Measurements from ENCODE around the gene SLC2A13. TPM values are rescaled to one million over a fixed set of nuclear protein-coding genes. Genes with fewer than 3 reads are reported as not detected.

The SLC2A13 gene
- polyA plus RNA-seq, 1 donor (not counting 4 experiments of a cell fraction or from before 2014, with no cell fraction given): 1.1 TPM

GRCh38 chr12:39875721-39876120 lies 230.2 kb downstream of the SLC2A13 start:
- Histone ChIP-seq H3K36me3 (ENCODE audit: control insufficient read depth in 2 of 2, extremely low read depth in 1 of 2, insufficient read depth in 2 of 2, low read length in 2 of 2) (no peaks in the 10 kb centered on the region), H3K79me2 (ENCODE audit: control insufficient read depth, insufficient read depth, low read length) (no peaks in the 10 kb centered on the region), H3K27ac (ENCODE audit: control insufficient read depth, insufficient read depth, low read length) (no peak overlapping the region), H3K9ac (ENCODE audit: control insufficient read depth, extremely low read depth, insufficient read depth, low read length) (no peak overlapping the region), H2AFZ (ENCODE audit: control insufficient read depth, low read length) (no peak overlapping the region), H3K9me1 (ENCODE audit: control insufficient read depth, extremely low read depth, insufficient read depth, low read length) (no peaks in the 10 kb centered on the region), H3K9me3 (ENCODE audit: control insufficient read depth, low read depth, low read length) (no peaks in the 10 kb centered on the region), H3K27me3 (ENCODE audit: control insufficient read depth, extremely low read depth, insufficient read depth, low read length) (no peaks in the 10 kb centered on the region), H3K4me2 (ENCODE audit: control insufficient read depth, extremely low read depth, insufficient read depth, low read depth, low read length) (no peak overlapping the region), H3K4me3 (ENCODE audit: control insufficient read depth in 2 of 3, extremely low read depth in 1 of 3, insufficient read depth in 2 of 3, low read depth in 1 of 3, low read length in 3 of 3) (no peak overlapping the region), H4K20me1 (ENCODE audit: control insufficient read depth, extremely low read depth, insufficient read depth, low read length) (no peaks in the 10 kb centered on the region), H3K4me1 (ENCODE audit: control insufficient read depth, extremely low read depth, insufficient read depth, low read length) (no peaks in the 10 kb centered on the region)
- TF ChIP-seq EZH2 (IDR thresholded peaks at IDR 0.05; ENCODE audit: low read length) (no peak), CTCF (optimal IDR thresholded peaks at IDR 0.05 in 1 of 3, IDR thresholded peaks at IDR 0.05 in 1 of 3, conservative IDR thresholded peaks at IDR 0.05 in 1 of 3; ENCODE audit: extremely low read depth in 1 of 3, insufficient read depth in 2 of 3, low read length in 3 of 3) (no peak)
- FAIRE-seq (no peak), DNase-seq (ENCODE audit: low read depth, low spot score) (no peak)
- dilution Hi-C loops (cut with MboI; ENCODE audit: extremely low pct_ligation_motif_present, low sequenced_read_pairs): no loop called here

- Histone ChIP-seq H4K20me1 (ENCODE audit: control insufficient read depth, extremely low read depth, insufficient read depth, low read length) (no peaks in the 10 kb centered on the region), H3K79me2 (ENCODE audit: control insufficient read depth, insufficient read depth, low read length) (no peaks in the 10 kb centered on the region), H3K4me1 (ENCODE audit: control insufficient read depth, extremely low read depth, insufficient read depth, low read length) (no peaks in the 10 kb centered on the region), H3K9me3 (ENCODE audit: control insufficient read depth, low read depth, low read length) (no peaks in the 10 kb centered on the region), H3K36me3 (ENCODE audit: control insufficient read depth in 2 of 2, extremely low read depth in 1 of 2, insufficient read depth in 2 of 2, low read length in 2 of 2) (no peaks in the 10 kb centered on the region), H3K9me1 (ENCODE audit: control insufficient read depth, extremely low read depth, insufficient read depth, low read length) (no peaks in the 10 kb centered on the region), H2AFZ (ENCODE audit: control insufficient read depth, low read length) (no peak overlapping the region), H3K9ac (ENCODE audit: control insufficient read depth, extremely low read depth, insufficient read depth, low read length) (no peak overlapping the region), H3K27ac (ENCODE audit: control insufficient read depth, insufficient read depth, low read length) (no peak overlapping the region), H3K27me3 (ENCODE audit: control insufficient read depth, extremely low read depth, insufficient read depth, low read length) (no peaks in the 10 kb centered on the region), H3K4me3 (ENCODE audit: control insufficient read depth in 2 of 3, extremely low read depth in 1 of 3, insufficient read depth in 2 of 3, low read depth in 1 of 3, low read length in 3 of 3) (no peak overlapping the region), H3K4me2 (ENCODE audit: control insufficient read depth, extremely low read depth, insufficient read depth, low read depth, low read length) (no peak overlapping the region)
- TF ChIP-seq EZH2 (IDR thresholded peaks at IDR 0.05; ENCODE audit: low read length) (no peak), CTCF (optimal IDR thresholded peaks at IDR 0.05 in 1 of 3, IDR thresholded peaks at IDR 0.05 in 1 of 3, conservative IDR thresholded peaks at IDR 0.05 in 1 of 3; ENCODE audit: extremely low read depth in 1 of 3, insufficient read depth in 2 of 3, low read length in 3 of 3) (no peak)
- FAIRE-seq (no peak), DNase-seq (ENCODE audit: low read depth, low spot score) (no peak)
- dilution Hi-C loops (cut with MboI; ENCODE audit: extremely low pct_ligation_motif_present, low sequenced_read_pairs): no loop called here
These were observed 231.1 kb downstream of the SLC2A13 start for GRCh38 chr12:39874785-39875184.

All from keratinocyte (primary cell).